ENCODE results near the gene PAX6. TPM values are rescaled to one million over a fixed set of nuclear protein-coding genes. Genes with fewer than 3 reads are reported as not detected.

Gene PAX6
- total RNA-seq, 1 donor from 2014 or later: not detected

GRCh38 chr11:31788085-31788484 is 23.0 kb downstream of the PAX6 start:
- no peak for DNase-seq
- Mint-ChIP-seq H3K9me3 (no peaks in the 10 kb centered on the region), H3K27ac (no peak overlapping the region), H3K27me3 (peaks cover 5% of the 10 kb centered on the region), H3K4me1 (no peaks in the 10 kb centered on the region), H3K4me3 (no peak overlapping the region), H3K36me3 (ENCODE audit: low read depth) (peaks cover 3% of the 10 kb centered on the region)
- ATAC-seq (ENCODE audit: low read depth): no peak
- intact Hi-C loops (cut with micrococcal nuclease): no loop called here
- ChIA-PET POLR2A (no interaction called here), CTCF (no interaction called here)
- no peak for TF ChIP-seq CTCF (IDR thresholded peaks at IDR 0.05)

- ATAC-seq (ENCODE audit: low read depth) (no peak), DNase-seq (no peak)
- Mint-ChIP-seq H3K9me3 (no peaks in the 10 kb centered on the region), H3K4me3 (no peak overlapping the region), H3K27ac (no peak overlapping the region), H3K27me3 (no peaks in the 10 kb centered on the region), H3K36me3 (ENCODE audit: low read depth) (peaks cover 8% of the 10 kb centered on the region), H3K4me1 (no peaks in the 10 kb centered on the region)
- no peak for TF ChIP-seq CTCF (IDR thresholded peaks at IDR 0.05)
- ChIA-PET POLR2A (no interaction called here), CTCF (no interaction called here)
- intact Hi-C loops (cut with micrococcal nuclease): no loop called here
These were observed 24.0 kb downstream of the PAX6 start for GRCh38 chr11:31786996-31787685.

GRCh38 chr11:31784611-31785010 is 26.5 kb downstream of the PAX6 start:
- TF ChIP-seq CTCF (IDR thresholded peaks at IDR 0.05): no peak
- Mint-ChIP-seq H3K4me3 (no peak overlapping the region), H3K27me3 (no peaks in the 10 kb centered on the region), H3K27ac (no peak overlapping the region), H3K36me3 (ENCODE audit: low read depth) (peaks cover 15% of the 10 kb centered on the region), H3K9me3 (no peaks in the 10 kb centered on the region), H3K4me1 (no peaks in the 10 kb centered on the region)
- CTCF ChIA-PET: no interaction called here
- intact Hi-C loops (cut with micrococcal nuclease): no loop called here
- DNase-seq (no peak), ATAC-seq (ENCODE audit: low read depth) (no peak)
- POLR2A ChIA-PET: no interaction called here

GRCh38 chr11:31783252-31783651 is 27.9 kb downstream of the PAX6 start:
- ATAC-seq (ENCODE audit: low read depth) (no peak), DNase-seq (no peak)
- no peak overlapping the region for H3K4me3 Mint-ChIP-seq
- H3K27me3 Mint-ChIP-seq: no peaks in the 10 kb centered on the region
- POLR2A ChIA-PET: no interaction called here
- intact Hi-C loops (cut with micrococcal nuclease): no loop called here
- H3K4me1 Mint-ChIP-seq: no peaks in the 10 kb centered on the region
- no peak for TF ChIP-seq CTCF (IDR thresholded peaks at IDR 0.05)
- no peak overlapping the region for H3K27ac Mint-ChIP-seq
- H3K9me3 Mint-ChIP-seq: no peaks in the 10 kb centered on the region
- H3K36me3 Mint-ChIP-seq (ENCODE audit: low read depth): peaks cover 17% of the 10 kb centered on the region
- CTCF ChIA-PET: no interaction called here

GRCh38 chr11:31782257-31782656 is 28.9 kb downstream of the PAX6 start:
- no peak for TF ChIP-seq CTCF (IDR thresholded peaks at IDR 0.05)
- Mint-ChIP-seq H3K27ac (no peak overlapping the region), H3K27me3 (no peaks in the 10 kb centered on the region), H3K36me3 (ENCODE audit: low read depth) (peaks cover 23% of the 10 kb centered on the region), H3K9me3 (peaks cover 3% of the 10 kb centered on the region), H3K4me3 (no peak overlapping the region), H3K4me1 (no peaks in the 10 kb centered on the region)
- intact Hi-C loops (cut with micrococcal nuclease): no loop called here
- ChIA-PET POLR2A (no interaction called here), CTCF (no interaction called here)
- DNase-seq: no peak
- no peak for ATAC-seq (ENCODE audit: low read depth)

Measured in activated B cell treated with CpG ODN at 0.5 μM for 24 hours (primary cell).